Omental fat pad (tissue), 4 donors: ENCODE measurements around the gene CABS1. TPM values are rescaled to one million over a fixed set of nuclear protein-coding genes. Genes with fewer than 3 reads are reported as not detected.

Source experiments
- ATAC-seq: fragments of 150-250 bp; one replicate; pipeline ENCODE4 v1.9.1; 2016; ENCODE audit warnings: mild to moderate bottlenecking, moderate library complexity; ENCODE audit not compliant: low FRiP score
- DNase-seq: peaks from one replicate; pipeline ENCODE4 v3.0.0-alpha.2; 2019; ENCODE audit warnings: low spot score
- CTCF ChIP-seq, 3 donors: fragments of 450-650 bp; IDR thresholded peaks; one replicate each; pipeline ENCODE4 v1.5.1; 2016 to 2017; ENCODE audit warnings: antibody characterized with exemption in 3 of 3, mild to moderate bottlenecking in 3 of 3, moderate library complexity in 2 of 3
- total RNA-seq, 4 donors: library from RNA; depleted of rRNA; stranded (reverse); fragments of >200 nt; gene quantifications; one replicate each; pipeline ENCODE4 v1.1.0, GENCODE V29; 2016

The CABS1 gene
- total RNA-seq, 4 donors from 2014 or later, result not detected

GRCh38 chr4:70303090-70303489 lies 31.7 kb upstream of the CABS1 start:
- DNase-seq (no peak), ATAC-seq (no peak)
- no peak for TF ChIP-seq CTCF (IDR thresholded peaks at IDR 0.05)

GRCh38 chr4:70305601-70306000 lies 29.2 kb upstream of the CABS1 start:
- no peak for DNase-seq
- TF ChIP-seq CTCF (IDR thresholded peaks at IDR 0.05), result no peak
- no peak for ATAC-seq

GRCh38 chr4:70306076-70306475 lies 28.7 kb upstream of the CABS1 start:
- no peak for TF ChIP-seq CTCF (IDR thresholded peaks at IDR 0.05)

GRCh38 chr4:70313736-70314135 lies 21.0 kb upstream of the CABS1 start:
- no peak for ATAC-seq
- no peak for DNase-seq
- no peak for TF ChIP-seq CTCF (IDR thresholded peaks at IDR 0.05)

More at GRCh38 chr4:70306076-70306475, 28.7 kb upstream of the CABS1 start:
- ATAC-seq (no peak), DNase-seq (no peak)

- no peak for TF ChIP-seq CTCF (IDR thresholded peaks at IDR 0.05)
- DNase-seq, result no peak
- ATAC-seq, result no peak
These were observed 18.9 kb upstream of the CABS1 start for GRCh38 chr4:70315928-70316327.

GRCh38 chr4:70326052-70326451 lies 8.7 kb upstream of the CABS1 start:
- DNase-seq (no peak), ATAC-seq (no peak)
- TF ChIP-seq CTCF (IDR thresholded peaks at IDR 0.05), result no peak

- TF ChIP-seq CTCF (IDR thresholded peaks at IDR 0.05), result no peak
- no peak for ATAC-seq
- DNase-seq, result no peak
These were observed 1.3 kb downstream of the CABS1 start for GRCh38 chr4:70336043-70336442.
